SKM-1 (cell line): ENCODE measurements around the gene DDX60.
"Not testable (repeated sequence)": the region's sequence is repeated elsewhere in the genome, so short reads cannot be mapped to it uniquely, and the experiment has no call there.

ENCODE experiments used
- DNase-seq: peaks from one replicate; lab custom pipeline; 2025; ENCODE audit not compliant: unreplicated experiment; lab: John Stamatoyannopoulos, UW

DDX60 gene, protein sequence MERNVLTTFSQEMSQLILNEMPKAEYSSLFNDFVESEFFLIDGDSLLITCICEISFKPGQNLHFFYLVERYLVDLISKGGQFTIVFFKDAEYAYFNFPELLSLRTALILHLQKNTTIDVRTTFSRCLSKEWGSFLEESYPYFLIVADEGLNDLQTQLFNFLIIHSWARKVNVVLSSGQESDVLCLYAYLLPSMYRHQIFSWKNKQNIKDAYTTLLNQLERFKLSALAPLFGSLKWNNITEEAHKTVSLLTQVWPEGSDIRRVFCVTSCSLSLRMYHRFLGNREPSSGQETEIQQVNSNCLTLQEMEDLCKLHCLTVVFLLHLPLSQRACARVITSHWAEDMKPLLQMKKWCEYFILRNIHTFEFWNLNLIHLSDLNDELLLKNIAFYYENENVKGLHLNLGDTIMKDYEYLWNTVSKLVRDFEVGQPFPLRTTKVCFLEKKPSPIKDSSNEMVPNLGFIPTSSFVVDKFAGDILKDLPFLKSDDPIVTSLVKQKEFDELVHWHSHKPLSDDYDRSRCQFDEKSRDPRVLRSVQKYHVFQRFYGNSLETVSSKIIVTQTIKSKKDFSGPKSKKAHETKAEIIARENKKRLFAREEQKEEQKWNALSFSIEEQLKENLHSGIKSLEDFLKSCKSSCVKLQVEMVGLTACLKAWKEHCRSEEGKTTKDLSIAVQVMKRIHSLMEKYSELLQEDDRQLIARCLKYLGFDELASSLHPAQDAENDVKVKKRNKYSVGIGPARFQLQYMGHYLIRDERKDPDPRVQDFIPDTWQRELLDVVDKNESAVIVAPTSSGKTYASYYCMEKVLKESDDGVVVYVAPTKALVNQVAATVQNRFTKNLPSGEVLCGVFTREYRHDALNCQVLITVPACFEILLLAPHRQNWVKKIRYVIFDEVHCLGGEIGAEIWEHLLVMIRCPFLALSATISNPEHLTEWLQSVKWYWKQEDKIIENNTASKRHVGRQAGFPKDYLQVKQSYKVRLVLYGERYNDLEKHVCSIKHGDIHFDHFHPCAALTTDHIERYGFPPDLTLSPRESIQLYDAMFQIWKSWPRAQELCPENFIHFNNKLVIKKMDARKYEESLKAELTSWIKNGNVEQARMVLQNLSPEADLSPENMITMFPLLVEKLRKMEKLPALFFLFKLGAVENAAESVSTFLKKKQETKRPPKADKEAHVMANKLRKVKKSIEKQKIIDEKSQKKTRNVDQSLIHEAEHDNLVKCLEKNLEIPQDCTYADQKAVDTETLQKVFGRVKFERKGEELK (N-terminal part only)

DNA sequence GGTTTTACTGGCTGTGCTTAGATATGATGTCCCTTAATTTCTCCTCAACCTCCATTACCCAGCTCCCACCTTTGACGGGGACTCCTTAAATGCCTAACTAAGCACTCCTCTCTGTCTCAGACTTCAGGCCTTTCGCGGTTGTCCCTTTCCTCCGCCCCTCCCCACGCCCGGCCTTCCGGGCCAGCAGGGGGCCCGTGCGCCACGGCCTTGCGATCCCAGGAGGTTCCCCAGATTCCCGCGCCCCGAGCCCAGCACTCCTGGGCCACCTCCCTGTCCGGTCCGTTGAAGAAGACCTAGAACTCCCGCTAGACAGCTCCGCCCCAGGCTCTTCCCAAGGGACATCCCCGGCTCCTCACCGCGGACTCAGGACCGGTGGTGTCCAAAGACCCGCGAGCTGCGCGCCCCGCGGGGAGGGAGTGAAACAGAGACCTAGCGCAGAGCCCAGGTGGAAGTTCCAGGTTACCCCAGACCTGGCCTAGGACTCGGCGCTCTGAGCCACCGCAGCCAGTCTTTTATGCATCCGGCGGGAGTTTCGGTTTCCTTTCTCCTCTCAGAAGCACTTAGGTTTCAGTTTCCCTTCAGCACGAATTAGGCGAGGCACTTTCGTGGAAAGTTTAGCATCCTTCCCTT is at the start of gene DDX60:
Gene DDX60 (minus strand): TSS at position 487 of the 630 bp plus-strand sequence. CDS start 7,493 bp downstream, outside the sequence.
- DNase-seq = peak; percentile 43

DNA sequence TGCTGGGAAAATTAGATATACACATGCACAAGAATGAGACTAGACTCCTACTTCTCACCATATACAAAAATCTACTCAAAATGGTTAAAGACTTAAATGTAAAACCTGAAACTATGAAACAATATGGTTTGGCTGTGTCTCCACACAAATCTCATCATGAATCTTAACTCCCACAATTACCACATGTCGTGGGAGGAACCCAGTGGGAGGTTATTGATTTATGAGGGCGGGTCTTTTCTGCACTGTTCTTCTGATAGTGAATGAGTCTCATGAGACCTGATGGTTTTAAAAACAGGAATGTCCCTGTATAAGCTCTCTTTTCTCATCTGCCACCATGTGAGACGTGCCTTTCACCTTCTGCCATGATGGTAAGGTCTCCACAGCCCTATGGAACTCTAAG is 48.5 kb upstream of the DDX60 start:
- no peak for DNase-seq

DNA sequence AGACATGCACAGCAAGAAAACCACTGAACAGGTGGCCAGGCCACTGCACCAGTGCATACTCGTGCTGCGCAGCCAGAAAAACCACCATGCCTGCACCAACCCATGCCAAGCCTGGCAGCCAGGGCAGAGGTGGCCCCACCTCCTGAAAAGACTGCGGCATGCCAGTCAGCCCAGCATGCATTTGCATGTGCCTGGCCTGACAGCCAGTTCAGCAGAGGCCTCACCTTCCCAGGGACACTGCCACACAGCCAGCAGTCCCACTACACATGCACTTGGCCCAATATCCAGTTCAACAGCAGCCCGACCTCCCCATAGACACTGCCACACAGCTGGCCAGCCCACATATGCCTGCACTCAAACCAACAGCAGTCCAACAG is 43.5 kb upstream of the DDX60 start:
- no peak for DNase-seq

DNA sequence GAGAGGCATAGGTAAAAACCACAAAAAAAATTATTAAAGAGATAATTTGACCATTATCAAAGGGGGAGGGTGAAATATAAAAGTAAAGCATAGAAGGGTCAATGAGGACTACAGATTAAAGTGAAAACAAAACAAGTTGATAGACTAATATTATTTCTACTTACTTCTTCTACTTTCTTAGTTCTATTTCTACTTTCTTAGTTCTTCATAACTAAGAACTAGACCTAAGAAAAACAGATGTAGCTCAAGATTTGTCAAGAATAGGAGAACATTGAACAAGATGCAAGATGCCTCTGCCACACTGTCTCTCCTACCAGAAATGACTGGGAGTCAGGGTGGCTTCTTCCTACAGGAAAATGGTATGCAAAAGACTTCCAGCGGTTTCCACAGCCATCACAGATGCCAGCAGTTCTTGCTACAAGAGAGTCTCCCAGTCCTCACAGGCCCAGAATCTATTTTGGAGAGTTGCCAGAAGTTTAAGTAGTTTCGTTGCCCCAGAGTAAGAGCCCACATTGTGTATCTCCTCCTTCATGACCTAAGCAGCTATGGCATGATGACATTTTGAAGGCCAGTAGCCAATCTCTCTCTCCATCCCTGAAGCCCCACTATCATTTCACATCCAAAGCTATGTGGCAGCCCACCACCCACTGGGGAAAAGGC is 42.9 kb upstream of the DDX60 start:
- no peak for DNase-seq

DNA sequence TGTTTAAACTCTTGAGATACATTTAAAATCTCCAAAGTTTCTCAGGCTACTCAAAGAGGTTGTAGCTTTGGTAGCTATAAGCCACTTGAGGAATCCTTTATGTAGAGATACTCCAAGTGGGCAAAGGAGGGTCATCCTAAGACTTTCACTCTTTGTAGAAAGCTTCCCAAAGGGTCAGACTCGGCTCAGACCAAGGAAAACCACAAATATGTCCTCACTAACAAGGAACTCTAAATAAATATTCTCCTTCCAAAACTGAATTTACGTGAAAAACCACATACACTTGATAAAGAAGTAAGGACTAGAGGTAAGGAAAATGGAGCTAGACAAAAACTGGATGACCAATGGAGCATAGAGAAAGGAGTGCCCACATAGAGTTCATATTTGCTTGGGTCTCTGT is 41.7 kb upstream of the DDX60 start:
- no peak for DNase-seq

DNA sequence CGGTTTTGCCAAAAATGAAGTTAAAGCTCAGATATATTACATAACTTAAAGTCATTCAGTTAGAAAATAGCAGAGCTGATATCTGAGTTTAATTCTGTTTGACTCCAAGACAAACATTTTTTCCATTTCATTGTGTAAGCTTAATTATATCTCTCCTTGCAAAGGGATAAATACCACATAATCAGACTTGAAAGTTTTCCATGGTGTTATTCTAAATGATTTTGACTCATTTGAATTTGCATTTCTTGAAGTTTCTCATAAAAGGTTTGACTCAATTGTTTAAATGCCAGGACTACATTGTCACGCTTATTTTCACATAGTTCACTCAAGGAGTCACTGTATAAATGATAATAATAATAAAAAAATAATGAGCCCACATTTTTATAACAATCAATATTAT is 39.4 kb upstream of the DDX60 start:
- DNase-seq = no peak

DNA sequence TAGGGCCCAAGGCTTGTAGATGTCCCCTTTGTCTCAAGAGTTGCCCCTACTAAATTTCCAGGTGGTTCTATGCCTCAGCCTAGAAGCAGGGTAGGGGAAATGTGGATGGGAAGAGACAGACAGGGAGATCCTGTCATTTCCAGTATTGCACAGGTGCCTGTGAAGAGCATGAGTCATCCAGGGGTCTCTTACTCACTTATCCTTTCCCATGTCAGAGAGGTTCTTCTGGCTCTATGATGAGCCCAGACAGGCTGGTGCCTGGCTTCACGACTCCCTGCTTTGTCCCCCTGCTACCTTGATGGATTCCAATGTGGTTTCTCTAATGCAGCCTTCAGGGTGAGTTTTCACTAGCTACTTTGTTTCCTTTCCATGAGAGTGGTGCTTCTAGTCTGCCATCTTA is 35.2 kb upstream of the DDX60 start:
- no peak for DNase-seq

DNA sequence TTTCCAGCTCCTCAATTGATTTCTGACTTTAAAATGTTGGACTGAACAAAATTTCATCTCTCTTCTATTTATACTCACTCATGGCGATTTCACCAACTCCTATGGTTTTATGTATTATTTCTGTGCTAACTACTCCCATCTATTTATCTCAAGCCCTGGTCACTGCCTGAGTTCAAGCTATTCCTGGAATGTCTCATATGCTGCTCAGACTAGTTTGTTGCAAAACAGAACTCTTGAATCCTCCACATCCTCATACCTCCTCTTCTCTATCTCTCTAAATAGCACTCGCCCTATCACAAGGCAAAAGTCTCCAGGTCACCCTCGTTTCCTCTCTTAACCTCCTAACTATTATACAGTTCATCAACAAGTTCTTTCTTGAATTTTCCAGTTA is 19.0 kb upstream of the DDX60 start:
- no peak for DNase-seq

DNA sequence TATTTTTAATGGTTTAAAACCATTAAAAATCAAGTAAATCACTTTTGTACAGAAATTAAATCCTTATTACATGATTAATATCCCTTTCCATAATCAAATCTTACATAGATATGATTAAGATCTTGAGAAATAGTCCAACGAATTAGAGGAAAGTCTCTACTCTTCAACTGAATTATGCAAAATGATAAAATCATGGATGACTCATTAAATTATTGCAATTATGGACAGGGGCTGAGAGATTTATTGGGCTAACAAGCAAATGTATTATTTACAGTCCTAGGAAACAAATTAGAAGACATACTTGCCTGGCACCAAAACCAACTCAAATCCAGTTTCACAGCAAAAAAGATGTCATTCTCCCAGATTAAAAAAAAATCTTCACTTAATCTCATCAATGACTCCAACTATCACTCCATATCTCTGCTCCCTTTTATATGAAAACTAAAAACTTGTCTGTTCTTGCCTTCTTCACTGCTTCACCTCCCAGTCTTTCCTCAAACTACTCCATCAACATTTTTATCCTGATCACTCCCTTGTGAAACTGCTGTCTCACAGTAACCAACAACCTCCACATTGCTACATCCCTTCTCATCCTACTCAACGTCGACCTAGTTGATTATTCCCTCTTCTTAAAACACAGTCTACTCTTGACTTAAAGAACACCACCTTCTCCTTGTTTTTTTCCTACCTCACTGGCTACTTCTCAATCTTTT is 18.4 kb upstream of the DDX60 start:
- DNase-seq = no peak

DNA sequence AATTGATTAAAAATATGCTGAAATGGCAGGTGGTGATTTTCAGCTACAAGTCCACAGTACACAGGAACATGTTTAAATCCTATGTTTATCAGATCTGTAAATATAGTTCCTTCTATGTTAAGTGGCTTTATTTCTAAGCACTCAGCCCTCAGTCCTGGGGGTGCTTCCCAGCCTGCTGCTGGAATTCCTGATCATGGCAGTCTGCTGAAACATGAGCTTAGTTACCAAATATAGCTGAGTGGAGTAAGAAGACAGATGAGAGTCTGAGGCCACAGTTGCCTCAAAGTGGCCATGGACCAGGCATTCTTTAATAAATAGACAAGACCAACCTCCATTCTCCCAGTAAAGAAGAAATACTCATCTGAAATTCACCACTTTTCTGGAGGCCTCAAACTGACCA is 17.1 kb upstream of the DDX60 start:
- DNase-seq = no peak

DNA sequence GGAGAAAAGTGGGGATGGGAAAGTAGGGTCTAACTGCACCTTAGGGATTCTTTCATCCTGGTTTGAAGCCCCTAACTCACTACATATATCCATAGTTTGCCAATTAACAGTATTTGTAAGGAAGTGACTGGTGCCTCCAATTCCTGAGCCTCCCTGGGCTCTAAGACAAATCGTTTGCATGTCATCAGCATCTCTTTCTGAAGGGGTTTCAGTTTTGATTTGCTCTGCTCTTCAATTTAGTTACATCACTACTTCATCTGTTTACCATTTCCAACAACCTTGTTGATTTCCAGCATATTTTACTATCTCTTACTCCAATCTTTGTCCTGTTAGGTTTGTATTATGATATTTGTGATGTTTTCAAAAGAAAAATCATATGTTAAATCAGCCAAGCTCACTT is 15.5 kb upstream of the DDX60 start:
- DNase-seq = no peak

DNA sequence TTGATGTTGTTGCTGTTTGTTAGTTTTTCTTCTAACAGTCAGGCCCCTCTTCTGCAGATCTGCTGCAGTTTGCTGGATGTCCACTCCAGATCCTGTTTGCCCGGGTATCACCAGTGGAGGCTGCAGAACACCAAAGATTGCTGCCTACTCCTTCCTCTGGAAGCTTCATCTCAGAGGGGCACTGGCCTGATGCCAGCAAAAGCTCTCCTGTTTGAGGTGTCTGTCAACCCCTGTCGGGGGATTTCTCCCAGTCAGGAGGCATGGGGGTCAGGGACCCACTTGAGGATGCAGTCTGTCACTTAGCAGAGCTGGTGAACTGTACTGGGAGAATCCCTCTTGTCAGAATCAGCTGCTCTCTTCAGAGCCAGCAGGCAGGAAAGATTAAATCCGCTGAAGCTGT is 12.0 kb upstream of the DDX60 start:
- DNase-seq = not testable (repeated sequence)

DNA sequence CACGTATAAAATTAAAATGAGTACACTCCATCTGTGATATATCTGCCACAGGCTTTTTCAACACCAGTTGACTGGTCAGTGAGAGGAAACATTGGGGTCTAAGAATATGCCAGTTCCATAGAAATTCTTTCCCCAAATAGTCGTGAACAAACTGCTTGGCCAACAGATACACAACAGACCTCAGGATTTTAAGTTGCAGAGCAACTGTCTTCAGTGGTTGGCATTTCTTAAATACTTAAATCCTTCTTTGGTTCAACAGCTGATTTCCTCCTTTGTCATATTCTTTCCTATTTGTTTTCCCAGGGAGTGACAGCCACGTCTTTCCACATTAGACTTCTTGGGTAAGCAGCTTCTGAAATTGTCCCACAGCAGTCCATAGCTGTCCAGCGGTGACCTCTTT is 7.0 kb upstream of the DDX60 start:
- DNase-seq = no peak

DNA sequence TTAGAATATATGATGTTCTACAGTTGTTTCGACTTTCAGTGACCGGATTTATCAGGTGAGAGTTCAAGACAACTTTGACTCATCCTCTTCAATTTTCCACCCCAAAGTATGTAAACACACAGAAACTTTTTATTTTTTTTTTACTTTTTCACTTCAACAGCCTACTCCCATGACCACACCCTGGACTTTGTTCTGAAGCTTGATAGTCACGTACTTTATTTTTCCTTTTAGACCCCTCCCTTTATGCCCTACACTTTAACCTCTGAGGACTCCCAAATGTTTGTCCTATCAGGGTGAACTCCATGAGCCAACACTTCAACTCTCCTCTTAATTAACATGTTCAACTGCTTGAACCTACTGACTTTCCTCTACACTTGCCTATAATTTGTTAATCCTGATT is 2.5 kb upstream of the DDX60 start:
- no peak for DNase-seq

DNA sequence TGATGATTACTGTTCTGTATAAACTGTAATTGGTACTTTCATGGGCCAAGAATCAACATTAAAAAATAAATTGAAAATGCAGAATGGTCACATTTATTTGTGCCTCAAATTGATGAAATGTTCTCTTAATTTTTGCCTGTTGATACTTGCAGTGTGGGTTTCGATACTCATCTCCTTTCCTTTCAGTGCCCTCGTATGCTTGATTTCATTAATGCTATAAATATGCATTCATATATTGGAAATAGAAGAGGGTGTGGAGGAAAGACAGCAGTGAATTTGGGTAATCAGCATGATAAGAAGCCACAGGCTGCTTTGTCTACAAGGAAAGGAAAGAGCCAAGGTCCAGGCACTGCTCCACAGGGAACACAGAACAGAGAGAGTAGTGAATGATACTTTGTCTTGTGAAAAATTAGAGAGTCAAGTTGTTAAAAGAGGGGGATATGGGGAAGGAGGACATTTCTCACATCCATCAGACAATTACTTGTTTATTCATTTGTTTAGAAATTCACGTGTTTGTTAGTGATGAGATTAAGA is 1.0 kb upstream of the DDX60 start:
- no peak for DNase-seq

DNA sequence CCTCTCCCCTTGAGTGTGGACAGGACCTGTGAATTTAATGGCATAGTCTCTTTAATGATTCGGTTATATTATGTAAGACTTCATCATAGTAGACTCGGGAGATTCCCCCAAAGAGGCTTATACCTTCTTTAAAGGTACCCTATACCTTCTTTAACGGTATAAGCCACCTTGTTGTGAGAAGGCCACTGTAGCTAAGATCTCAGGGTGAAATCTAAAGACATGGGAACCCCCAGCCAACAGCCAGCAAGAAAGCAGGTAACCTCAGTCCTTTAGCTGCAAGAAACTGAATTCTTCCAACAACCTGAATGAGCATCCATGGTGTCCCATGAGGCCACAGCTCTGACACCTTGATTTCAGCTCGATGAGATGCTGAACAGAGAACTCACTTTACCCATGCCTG is 931 bp downstream of the DDX60 start:
- no peak for DNase-seq

DNA sequence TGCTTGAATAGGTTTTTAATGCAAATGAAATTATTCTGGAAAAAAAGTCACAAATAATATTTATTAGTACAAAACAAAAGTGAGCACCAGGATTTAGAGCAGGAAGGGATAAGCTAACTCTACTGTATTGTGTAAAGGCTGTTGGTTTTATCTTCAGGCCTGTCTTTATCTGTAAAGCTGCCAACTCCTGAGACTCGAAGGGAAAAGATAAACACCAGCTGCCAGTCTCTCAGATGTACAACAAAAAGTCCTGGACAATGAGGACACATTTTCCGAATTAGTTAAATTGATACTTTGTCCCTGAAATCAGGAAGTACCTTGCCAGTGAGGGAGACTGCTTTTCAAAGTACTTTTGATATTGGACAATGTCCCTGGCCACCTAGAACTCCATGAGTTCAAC is 8.8 kb downstream of the DDX60 start:
- no peak for DNase-seq

DNA sequence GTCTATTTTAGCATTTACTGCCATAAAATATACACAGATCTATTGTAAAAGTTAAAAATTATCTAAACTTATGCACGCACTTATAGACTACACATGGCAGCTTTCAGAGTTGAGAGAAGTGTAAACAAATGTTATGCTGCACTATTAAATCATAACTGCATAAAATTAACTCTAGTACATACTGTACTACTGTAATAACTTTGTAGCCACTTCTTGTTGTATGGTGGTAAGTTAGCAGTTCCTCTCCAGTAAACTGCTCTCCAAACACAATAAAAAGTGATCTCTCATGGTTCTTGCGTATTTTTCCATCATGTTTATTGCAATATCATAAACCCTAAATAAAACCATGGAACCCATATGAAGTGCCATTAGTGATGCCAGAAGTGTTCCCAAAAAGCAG is 9.6 kb downstream of the DDX60 start:
- no peak for DNase-seq

DNA sequence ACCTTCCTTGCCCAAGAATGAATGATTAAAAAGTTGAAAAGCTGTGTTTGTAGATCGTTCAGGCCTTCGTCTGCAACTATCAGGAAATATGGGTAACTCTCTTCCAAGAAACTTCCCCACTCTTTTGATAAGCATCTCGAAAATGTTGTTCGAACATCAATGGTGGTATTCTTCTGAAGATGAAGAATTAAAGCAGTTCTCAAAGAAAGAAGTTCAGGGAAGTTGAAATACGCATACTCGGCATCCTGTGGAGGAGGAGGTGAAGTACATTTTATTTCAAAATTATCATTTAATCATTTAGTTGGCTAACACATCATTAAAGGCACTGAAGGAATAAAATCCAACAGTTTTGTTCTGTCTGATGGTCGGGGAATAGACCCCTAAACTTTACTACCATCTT is 12.1 kb downstream of the DDX60 start:
- DNase-seq = no peak
